Fibroblast of the conjunctiva (primary cell): ENCODE measurements around the gene RNASET2.
"Not testable (repeated sequence)": the region's sequence is repeated elsewhere in the genome, so short reads cannot be mapped to it uniquely, and the experiment has no call there.

Experiments used
- DNase-seq: peaks from one replicate; pipeline ENCODE4 v3.0.0-alpha.2; 2010; ENCODE audit warnings: low read depth

Gene RNASET2

GRCh38 chr6:166969390-166970002 is 13.1 kb upstream of the RNASET2 start:
- DNase-seq = peak; percentile 14

GRCh38 chr6:166966268-166966667 is 9.9 kb upstream of the RNASET2 start:
- no peak for DNase-seq

GRCh38 chr6:166960609-166960978 is 4.2 kb upstream of the RNASET2 start:
- no peak for DNase-seq

DNA sequence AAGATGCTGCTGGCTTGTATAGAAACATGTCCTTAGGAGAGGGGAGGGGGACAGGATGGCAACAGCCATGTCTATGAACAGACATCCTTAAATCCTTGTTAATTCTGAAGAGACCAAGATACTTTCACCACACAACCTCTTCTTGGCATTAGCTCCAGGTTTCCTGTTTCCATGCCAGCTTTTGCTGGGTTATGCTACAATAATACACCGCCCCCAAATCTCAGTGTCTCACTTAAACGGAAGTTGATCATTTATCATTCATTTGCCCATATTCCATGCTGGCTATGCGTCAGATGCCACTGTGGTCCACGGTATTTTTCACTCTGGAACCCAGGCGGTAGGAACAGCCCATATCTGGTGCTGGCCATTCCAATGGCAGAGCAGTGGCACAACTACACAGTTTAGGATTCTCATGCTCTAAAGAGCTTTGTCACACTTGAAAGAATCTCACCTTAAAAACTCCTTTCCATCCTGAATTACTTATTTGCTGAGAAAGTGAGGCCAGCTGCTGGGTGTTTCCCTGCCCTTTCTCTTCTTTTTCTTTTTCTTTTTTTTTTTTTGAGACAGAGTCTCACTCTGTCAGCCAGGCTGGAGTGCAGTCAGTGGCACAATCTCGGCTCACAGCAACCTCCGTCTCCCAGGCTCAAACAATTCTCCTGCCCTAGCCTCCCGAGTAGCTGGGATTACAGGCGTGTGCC is 3.7 kb upstream of the RNASET2 start:
- DNase-seq = no peak

GRCh38 chr6:166958926-166959861 is 2.8 kb upstream of the RNASET2 start:
- no peak for DNase-seq

DNA sequence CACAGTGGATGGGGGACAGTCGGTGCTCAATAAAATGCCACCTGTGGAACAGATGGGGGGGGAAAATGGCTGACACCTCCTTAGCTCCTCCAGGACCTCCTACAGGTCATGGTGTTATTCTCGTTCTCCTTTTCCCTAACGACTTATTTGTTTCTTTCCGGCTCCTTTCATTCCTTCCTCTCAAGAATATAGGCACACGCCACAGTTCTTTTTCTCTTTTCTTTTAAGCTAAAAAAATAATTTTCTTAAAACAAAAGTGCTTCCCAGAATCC is 1.4 kb upstream of the RNASET2 start:
- DNase-seq = no peak

DNA sequence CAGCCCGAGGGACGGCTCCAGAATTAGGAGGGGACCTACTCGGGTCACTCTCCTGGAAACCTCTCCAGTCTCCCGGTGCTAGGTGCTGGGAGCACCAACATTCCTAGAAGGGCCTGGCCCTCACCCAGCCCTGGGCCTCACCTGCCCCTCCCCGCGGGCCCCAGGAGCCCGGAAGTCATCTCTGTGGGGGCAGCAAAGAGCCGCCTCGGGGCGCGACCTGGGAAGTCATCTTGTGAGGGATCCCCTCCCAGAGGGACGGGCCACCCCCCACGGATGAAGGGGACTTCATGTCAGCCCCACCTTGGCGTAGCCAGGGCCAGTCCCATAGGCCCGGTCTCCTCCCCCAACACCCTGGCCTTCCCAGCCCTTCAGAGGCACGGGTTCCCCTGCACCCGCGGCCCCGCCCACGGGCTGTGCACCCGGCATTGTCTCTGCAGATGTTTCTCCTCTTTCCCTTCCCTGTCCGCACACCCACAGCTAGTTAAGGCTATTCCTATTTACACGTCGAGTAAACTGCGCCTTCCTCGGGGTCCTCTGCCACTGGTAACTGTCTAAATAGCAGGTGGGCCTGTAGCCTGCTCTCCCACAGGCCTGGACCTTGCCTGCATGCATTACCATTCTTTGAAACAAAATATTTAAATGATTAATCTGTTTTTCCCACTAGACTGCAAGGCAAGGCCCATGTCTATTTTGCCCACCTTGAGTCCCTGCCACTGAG is 896 bp upstream of the RNASET2 start:
- no peak for DNase-seq

- no peak for DNase-seq
These were observed 396 bp downstream of the RNASET2 start for GRCh38 chr6:166955865-166956443.

DNA sequence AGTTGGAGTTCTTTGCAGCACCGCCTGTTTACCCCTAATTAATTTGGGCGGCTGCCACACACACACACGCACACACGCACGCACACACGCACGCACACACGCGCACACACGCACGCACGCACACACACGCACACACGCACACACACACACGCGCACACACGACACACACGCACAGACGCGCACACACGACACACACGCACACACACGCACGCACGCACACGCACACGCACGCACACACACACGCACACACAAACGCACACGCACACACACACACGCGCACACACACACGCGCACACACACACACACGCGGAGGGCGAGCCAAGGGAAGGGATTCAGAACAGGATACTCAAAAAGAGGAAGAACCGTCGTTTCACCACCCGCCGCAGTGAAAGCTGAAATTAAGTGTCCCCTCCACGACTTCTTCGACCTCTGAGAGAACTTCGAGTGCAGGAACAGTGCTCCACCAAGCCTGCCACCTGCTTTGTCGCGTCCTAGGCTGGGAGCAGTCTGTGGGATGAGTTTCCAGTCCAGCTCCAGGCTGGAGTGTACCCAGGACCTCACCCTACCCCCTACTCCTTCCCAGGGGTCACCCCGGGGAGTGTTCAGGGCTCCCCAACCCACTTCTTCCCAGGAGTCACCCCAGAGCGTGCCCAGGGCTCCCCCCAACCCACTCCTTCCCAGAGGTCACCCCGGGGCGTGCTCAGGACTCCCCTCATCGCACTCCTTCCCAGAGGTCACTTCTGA is 1.1 kb downstream of the RNASET2 start:
- no peak for DNase-seq

DNA sequence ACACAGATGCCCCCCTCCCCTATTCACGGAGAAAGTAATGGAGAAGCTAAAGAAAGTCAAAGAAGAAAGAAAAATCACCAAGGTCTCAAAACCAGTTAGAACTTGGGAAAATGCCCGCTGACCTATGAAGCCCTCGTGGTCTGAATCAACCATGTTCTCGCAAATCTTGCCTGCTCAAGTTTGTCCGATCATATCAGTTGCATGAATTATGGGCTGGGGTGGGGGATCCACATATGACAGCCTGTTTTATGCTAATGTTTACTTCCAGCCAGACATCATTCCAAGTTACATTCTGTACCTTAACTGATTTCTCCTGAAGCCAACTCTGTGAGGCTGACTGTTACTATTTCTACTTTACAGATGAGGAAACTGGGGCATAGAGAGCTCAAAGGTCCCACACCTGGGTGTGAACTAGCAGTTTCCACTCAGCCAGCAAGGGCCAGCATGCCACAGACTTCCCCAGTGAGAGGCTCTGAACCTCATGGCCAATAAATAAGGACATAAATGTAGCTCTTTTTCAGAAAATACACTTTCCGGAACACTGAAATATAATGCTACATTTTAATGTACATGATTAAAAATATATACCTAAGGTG is 2.1 kb downstream of the RNASET2 start:
- no peak for DNase-seq

GRCh38 chr6:166952567-166953486 is 3.5 kb downstream of the RNASET2 start:
- no peak for DNase-seq

- DNase-seq = no peak
These were observed 4.2 kb downstream of the RNASET2 start for GRCh38 chr6:166952121-166952520.

DNA sequence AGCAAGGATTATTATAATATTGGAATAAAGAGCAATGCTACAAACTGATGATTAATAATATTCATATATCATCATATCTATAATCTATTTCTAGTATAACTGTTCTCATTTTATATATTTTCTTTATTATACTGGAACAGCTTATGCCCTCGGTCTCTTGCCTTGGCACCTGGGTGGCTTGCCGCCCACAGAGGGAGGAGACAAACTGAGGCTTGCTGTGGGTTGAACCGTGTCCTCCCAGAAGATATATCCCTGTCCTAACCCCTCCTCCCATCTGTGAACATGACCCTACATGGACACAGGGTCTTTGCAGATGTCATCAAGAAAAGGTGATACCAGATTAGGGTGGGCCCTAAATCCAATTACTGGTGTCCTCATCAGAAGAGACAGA is 4.7 kb downstream of the RNASET2 start:
- no peak for DNase-seq

GRCh38 chr6:166950892-166951669 is 5.3 kb downstream of the RNASET2 start:
- DNase-seq = peak; percentile 10

DNA sequence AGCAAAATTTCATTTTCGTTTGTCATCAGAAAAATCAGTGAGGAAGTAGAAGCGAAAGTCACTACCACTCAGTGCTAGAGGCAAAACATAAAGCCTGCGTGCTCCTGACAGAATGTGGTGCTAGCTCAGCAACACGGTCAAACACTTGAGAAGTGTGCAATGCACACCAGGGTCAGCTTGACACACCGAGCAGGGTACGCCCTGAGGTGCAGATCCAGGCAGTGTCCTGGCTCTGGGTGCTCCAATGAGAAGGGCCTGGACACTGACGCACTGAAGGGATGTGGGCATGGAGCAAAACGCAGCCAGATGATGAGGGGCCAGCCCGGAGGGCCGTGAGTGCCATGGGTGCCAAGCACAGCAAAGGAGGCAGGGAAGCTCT is 5.9 kb downstream of the RNASET2 start:
- DNase-seq = no peak

DNA sequence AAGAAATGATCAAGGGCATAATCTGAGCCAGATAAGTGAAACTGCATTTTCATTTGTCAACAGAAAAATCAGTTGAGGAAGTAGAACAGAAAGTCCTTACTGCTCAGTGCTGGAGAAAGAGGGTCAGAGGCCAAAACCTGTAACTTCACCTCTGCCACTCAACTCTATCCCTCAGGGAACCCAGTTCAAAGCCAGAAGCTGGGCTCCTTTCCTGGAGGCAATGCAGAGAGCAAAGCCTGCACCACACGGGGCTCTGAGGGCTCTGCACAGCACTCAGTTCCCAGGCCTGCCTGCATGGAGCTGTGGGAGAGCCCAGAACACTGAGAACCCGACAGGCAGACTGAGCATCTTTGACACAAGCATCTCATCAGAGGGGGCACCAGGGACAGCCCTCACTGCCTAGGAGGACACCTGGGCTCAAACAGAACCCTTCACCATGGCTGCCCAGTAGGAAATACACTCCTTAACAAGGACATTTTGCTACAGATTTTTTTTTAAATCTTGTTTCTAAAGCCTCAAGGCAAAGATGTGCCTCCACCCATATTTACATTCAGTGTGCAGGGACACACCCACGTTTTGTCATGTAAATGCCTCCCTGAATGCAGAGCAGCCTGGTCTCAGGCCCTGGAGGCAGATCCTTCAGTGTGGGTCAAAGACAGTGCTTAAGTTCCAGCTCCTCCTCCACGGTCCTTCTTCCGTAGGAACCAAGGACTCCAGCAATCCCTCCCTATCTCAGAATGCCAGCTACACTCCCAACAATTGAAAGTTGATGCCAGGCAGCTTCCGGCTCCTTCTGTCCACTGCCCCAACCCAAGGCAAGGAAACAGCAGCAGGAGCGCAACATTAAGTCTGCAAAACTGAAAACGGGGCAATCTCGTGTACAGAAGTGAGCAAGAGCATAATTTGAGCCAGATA is 6.6 kb downstream of the RNASET2 start:
- no peak for DNase-seq

- DNase-seq = not testable (repeated sequence)
These were observed 7.6 kb downstream of the RNASET2 start for GRCh38 chr6:166948724-166949123.

DNA sequence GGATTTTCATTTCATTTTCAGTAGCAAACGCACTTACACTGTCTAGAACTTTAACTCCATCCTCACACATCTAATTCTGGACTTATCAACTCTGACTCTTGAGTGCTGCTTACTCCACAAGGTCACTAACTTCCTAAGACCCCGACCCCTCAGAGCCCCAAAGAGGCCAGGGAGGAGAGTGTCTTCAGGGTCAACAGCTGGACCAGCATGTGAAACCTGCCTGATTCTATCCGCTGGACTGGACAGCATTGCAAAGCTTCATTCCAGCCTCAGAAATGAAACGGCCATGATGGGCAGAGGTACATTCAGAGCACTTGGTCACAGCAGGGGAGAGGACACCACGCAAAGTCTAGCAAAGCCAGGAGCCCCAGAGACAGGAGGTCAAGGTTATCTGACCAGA is 9.1 kb downstream of the RNASET2 start:
- DNase-seq = no peak
